RWPE2 (cell line): ENCODE data around the gene PSMD3.

Experiments used
- ATAC-seq: fragments of 200-7000 bp; cut with Tn5 transposase; 3 replicates; pipeline ENCODE4 v1.9.1; 2021; ENCODE audit warnings: low read depth
- DNase-seq: peaks from one replicate; pipeline ENCODE4 v3.0.0-alpha.2; 2020; ENCODE audit warnings: low spot score
- H3K27ac ChIP-seq: fragments of 450-650 bp; 2 replicates; pipeline ENCODE4 v1.5.1; 2017; ENCODE audit warnings: mild to moderate bottlenecking; ENCODE audit not compliant: poor library complexity, severe bottlenecking
- H3K27me3 ChIP-seq: fragments of 250-450 bp; sonication (Bioruptor Pico); 2 replicates; pipeline ENCODE4 v1.5.1; 2021; ENCODE audit warnings: mild to moderate bottlenecking, moderate library complexity; ENCODE audit not compliant: insufficient read depth, poor library complexity, severe bottlenecking
- H3K36me3 ChIP-seq: fragments of 250-450 bp; sonication (Bioruptor Pico); 2 replicates; pipeline ENCODE4 v1.5.1; 2020; ENCODE audit warnings: low read depth, mild to moderate bottlenecking, moderate library complexity
- H3K4me1 ChIP-seq: fragments of 250-450 bp; sonication (Bioruptor Pico); 2 replicates; pipeline ENCODE4 v1.5.1; 2021; ENCODE audit warnings: mild to moderate bottlenecking, moderate library complexity; ENCODE audit not compliant: insufficient read depth, poor library complexity, severe bottlenecking
- H3K4me3 ChIP-seq: fragments of 250-450 bp; sonication (Bioruptor Pico); 2 replicates; pipeline ENCODE4 v1.5.1; 2021; ENCODE audit warnings: mild to moderate bottlenecking, moderate library complexity; ENCODE audit not compliant: severe bottlenecking
- H3K9me3 ChIP-seq: fragments of 250-450 bp; sonication (Bioruptor Pico); 2 replicates; pipeline ENCODE4 v1.5.1; 2021; ENCODE audit warnings: mild to moderate bottlenecking, moderate library complexity; ENCODE audit not compliant: severe bottlenecking
- CTCF ChIP-seq: fragments of 450-650 bp; IDR thresholded peaks from one replicate; pipeline ENCODE4 v1.5.1; 2017; ENCODE audit warnings: mild to moderate bottlenecking, moderate library complexity; ENCODE audit not compliant: poor library complexity, severe bottlenecking

The PSMD3 gene

GRCh38 chr17:39965017-39965699 lies 15.4 kb upstream of the PSMD3 start:
- no peak for TF ChIP-seq CTCF
- H3K4me1 ChIP-seq, result peaks cover 6% of the 10 kb centered on the region
- no peaks in the 10 kb centered on the region for H3K27me3 ChIP-seq
- H3K27ac ChIP-seq, result no peak overlapping the region
- DNase-seq (no peak), ATAC-seq (no peak)
- no peaks in the 10 kb centered on the region for H3K36me3 ChIP-seq
- H3K9me3 ChIP-seq, result no peaks in the 10 kb centered on the region
- H3K4me3 ChIP-seq, result no peak overlapping the region

- no peak for DNase-seq
- H3K4me1 ChIP-seq, result peaks cover 6% of the 10 kb centered on the region
- H3K36me3 ChIP-seq, result no peaks in the 10 kb centered on the region
- H3K4me3 ChIP-seq, result no peak overlapping the region
- no peak for TF ChIP-seq CTCF
- ATAC-seq, result no peak
- H3K27ac ChIP-seq, result no peak overlapping the region
- no peaks in the 10 kb centered on the region for H3K27me3 ChIP-seq
- no peaks in the 10 kb centered on the region for H3K9me3 ChIP-seq
Measured at GRCh38 chr17:39966771-39967170, 13.8 kb upstream of the PSMD3 start.

GRCh38 chr17:39968761-39969160 lies 11.8 kb upstream of the PSMD3 start:
- H3K4me3 ChIP-seq, result no peak overlapping the region
- no peak overlapping the region for H3K27ac ChIP-seq
- no peaks in the 10 kb centered on the region for H3K27me3 ChIP-seq
- H3K4me1 ChIP-seq, result peaks cover 5% of the 10 kb centered on the region
- DNase-seq (no peak), ATAC-seq (no peak)
- no peaks in the 10 kb centered on the region for H3K9me3 ChIP-seq
- no peak for TF ChIP-seq CTCF
- H3K36me3 ChIP-seq, result no peaks in the 10 kb centered on the region

GRCh38 chr17:39969375-39969774 lies 11.2 kb upstream of the PSMD3 start:
- H3K9me3 ChIP-seq, result no peaks in the 10 kb centered on the region
- DNase-seq, result no peak
- no peaks in the 10 kb centered on the region for H3K36me3 ChIP-seq
- no peak overlapping the region for H3K4me3 ChIP-seq
- no peak for TF ChIP-seq CTCF
- H3K27me3 ChIP-seq, result no peaks in the 10 kb centered on the region
- no peak for ATAC-seq
- peaks cover 4% of the 10 kb centered on the region for H3K4me1 ChIP-seq
- no peak overlapping the region for H3K27ac ChIP-seq

- ATAC-seq, result no peak
- H3K4me1 ChIP-seq, result peaks cover 4% of the 10 kb centered on the region
- DNase-seq, result no peak
- no peak overlapping the region for H3K4me3 ChIP-seq
- no peaks in the 10 kb centered on the region for H3K27me3 ChIP-seq
- no peak for TF ChIP-seq CTCF
- H3K27ac ChIP-seq, result no peak overlapping the region
- H3K9me3 ChIP-seq, result no peaks in the 10 kb centered on the region
- H3K36me3 ChIP-seq, result no peaks in the 10 kb centered on the region
Measured at GRCh38 chr17:39970157-39970692, 10.4 kb upstream of the PSMD3 start.
